Hypothalamus (tissue), 51 donors: ENCODE results near the gene NASP.

Source experiments
- DNase-seq, 51 donors: peaks; one replicate each; lab custom pipeline; 2025; lab: John Stamatoyannopoulos, UW

The NASP gene

GRCh38 chr1:45658171-45658570 is 74.3 kb downstream of the NASP start:
- no peak for DNase-seq

GRCh38 chr1:45659222-45659621 is 75.4 kb downstream of the NASP start:
- DNase-seq, result no peak

GRCh38 chr1:45660336-45660735 is 76.5 kb downstream of the NASP start:
- no peak for DNase-seq

- no peak for DNase-seq
Measured at GRCh38 chr1:45666836-45667235, 83.0 kb downstream of the NASP start.

GRCh38 chr1:45667321-45668111 is 83.7 kb downstream of the NASP start:
- DNase-seq, result no peak
